Cortex of kidney (tissue), 1 donor: ENCODE data around the gene RUSC1.
A peak's percentile ranks its signal among the peaks of the same experiment; 100 is the strongest.
"Not testable (repeated sequence)": the region's sequence is repeated elsewhere in the genome, so short reads cannot be mapped to it uniquely, and the experiment has no call there.

ENCODE experiments used
- DNase-seq: peaks from one replicate; lab custom pipeline; 2025; lab: John Stamatoyannopoulos, UW

RUSC1 gene

DNA sequence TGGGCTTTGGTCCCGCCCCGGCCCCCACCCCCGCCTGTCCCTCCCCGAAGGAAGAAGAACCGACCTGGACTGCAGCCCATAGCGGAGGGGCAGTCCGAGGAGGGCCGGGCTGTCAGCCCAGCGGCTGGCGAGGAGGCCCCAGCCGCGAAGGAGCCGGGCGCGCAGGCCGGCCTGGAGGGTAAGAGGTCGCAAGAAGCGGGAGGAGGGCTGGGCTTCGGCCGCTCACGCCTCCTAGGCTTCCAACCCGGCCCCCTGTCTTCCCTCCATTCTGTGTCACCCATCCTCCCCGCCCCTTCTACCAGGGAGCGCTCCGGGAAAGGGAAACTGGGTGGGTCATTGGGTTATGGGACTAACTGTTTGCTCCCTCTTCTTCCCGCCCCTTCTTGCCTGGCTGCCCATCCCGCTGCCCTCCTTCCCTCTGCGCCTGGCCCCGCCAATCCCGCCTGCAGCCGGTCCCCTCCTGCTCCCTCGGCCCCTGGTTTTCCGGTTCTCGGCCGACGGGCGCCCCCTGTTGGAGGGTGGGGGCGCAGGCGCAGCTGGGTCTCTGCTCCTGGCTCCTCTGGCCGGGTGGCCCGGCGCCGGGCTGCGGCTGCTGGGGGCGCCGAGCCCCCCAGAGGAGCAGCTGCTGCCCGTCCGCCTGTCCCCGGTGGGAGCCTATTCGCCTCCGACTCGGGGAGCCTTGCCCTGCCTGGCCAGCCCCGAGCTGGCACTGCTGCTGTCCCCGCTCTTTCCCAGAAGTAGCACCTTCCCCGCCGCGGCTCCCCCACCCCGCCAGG lies 2.4 kb downstream of the RUSC1 start:
- peak; percentile 61 for DNase-seq

DNA sequence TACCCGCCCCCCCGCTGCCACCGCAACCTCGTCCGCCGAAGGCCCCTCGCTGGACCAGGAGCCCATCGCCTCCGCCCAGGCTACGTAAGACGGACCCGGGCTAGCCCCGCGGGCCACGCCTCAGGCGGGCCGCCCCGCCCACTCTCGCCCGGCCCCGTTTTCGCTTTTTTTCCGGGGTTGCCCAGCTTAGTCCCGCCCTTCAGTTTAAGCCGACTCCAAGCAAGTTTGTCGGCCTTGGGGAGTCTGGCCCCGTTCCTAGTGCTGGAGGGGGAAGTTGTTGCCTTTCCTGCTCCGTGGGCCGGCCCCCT lies 3.0 kb downstream of the RUSC1 start:
- no peak for DNase-seq

DNA sequence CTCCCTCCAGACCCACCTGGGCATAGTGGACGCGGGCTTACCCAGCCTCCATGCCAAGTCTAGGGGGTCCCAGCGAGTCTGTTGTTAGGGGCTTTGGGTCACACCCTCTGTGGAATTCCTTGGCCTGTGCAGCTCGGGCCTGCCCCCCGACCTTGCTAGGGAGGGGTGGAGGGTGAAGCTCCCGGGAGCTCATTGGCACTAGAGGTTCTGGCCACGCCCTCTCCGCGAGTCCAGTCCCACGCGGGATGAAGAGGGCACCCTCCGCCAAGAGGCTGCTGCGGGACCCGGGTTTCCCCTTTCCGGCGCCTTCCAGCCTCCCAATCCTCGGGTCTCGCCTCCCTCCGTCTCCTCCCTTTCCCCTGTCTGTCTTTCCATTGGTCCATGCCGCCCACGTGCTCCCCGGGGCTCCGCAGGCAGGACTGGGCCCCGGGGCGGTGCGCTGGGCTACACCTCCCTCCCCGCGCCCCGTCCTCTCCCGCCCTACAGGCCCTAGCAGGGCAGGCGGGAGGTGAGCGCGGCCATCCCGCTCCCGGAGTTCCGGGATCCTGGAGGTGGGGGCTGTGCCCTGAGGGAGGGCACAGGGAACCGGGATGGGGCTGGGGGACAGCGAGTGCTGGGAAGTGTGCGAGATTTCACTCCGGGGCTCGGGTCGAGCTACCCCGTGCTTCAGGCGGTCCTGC lies 3.5 kb downstream of the RUSC1 start:
- no peak for DNase-seq

DNA sequence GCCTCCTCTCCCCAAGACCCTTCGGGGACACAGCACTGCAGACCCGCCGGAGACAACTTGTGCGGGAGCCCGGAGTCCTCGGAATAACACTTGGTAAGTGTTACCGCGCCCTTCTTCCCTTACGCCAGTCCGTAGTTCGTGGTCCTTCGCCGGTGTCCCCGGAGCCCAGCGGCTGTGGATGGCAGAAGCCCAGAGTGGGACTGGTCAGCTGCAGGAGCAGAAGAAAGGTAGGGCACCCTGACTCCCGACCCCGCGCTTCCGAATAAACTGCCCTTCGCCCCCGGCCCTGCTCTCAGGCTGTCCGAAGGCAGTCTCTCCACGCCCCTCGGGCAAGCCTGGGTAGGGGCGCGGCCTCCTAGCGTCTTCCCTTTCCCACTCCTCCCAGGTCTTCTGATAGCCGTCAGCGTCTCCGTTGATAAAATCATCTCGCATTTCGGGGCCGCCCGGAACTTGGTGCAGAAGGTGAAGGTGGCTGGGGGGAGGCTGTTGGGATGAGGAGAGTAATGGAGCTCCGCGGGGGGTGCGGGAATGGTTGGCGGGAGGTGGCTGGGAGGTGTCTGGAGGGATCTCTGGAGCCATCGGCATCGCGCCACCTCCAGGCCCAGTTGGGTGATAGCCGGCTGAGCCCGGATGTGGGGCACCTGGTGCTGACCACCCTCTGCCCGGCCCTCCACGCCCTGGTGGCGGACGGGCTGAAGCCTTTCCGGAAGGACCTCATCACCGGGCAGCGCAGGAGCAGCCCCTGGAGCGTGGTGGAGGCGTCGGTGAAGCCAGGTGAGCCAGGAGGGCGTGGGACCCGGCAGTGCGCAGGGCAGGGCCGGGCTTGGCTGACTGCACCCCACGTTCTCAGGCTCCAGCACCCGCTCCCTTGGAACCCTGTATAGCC lies 4.3 kb downstream of the RUSC1 start:
- no peak for DNase-seq

DNA sequence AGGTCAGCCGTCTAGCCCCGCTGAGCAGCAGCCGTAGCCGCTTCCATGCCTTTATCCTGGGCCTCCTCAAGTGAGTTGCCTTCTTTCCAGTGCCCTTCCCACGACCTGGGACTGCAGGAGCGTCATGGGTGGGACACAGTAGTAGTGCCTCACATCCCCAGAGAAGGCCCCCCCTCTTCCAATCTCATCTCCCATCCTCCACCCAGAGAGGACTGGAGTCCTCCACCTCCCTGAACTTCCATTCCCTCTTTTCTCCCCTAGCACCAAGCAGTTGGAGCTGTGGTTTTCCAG lies 4.9 kb downstream of the RUSC1 start:
- DNase-seq = no peak

DNA sequence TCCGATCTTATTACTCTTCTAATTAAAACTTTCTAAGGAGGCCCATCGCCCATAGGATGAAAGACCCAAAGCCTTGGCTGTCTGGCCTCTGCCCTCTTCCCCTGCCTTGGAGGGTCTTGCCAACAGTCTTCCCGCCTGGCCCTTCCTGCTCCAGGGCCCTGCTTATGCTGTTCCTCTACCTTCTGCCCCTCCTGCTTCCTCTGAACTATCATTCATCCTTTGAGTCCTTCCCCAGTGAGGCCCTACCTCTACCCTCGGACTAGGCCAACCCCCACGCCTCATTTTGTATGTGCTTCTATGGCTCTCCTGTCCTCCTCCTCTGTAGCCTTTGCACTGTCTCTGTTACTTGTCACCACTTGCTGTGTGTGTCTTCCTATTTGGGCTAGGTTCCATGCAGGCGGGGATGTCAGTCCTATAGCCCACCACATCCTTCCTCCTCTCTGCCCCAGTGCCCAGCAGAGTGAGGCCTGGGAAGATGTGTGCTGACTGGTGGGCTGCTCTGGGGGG lies 5.4 kb downstream of the RUSC1 start:
- no peak for DNase-seq

DNA sequence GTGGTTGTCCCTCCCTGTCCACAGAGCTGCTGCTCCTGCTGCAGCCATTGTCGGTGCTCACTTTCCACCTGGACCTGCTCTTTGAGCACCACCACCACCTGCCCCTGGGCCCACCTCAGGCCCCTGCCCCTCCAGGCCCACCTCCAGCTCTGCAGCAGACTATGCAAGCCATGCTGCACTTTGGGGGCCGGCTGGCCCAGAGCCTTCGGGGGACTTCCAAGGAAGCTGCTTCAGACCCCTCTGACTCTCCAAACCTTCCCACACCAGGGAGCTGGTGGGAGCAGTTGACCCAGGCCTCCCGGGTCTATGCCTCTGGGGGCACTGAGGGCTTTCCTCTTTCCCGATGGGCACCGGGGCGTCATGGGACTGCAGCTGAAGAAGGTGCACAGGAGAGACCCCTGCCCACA lies 5.9 kb downstream of the RUSC1 start:
- DNase-seq = no peak

DNA sequence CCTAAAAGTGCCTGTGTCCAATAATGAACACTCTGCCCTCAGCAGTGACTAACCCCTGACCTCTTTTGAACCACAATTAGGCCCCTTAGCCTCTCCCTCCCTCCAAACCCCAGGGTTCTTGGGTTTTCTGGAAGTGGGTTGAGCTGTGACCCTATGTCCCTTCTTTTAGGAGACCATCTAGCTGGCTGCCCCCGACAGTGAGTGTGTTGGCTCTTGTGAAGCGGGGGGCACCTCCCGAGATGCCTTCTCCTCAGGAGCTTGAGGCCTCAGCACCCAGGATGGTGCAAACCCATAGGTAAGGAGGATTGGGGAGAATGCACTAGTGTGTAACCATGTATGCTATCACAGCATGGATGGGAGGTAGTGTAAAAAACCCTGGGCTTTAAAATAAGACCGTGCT lies 7.3 kb downstream of the RUSC1 start:
- DNase-seq = no peak

DNA sequence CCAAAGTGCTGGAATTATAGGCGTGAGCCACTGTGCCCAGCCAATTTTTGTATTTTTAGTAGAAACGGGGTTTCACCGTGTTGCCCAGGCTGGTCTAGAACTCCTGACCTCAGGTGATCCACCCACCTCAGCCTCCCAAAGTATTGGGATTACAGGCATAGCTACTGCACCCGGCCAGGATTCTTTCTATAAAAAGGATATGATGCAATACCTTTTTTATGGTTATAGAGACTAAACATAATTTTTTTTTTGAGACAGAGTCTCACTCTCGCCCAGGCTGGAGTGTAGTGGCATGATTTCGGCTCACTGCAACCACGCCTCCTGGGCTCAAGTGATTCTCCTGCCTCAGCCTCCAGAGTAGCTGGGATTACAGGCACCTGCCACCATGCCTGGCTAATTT lies 8.2 kb downstream of the RUSC1 start:
- not testable (repeated sequence) for DNase-seq

DNA sequence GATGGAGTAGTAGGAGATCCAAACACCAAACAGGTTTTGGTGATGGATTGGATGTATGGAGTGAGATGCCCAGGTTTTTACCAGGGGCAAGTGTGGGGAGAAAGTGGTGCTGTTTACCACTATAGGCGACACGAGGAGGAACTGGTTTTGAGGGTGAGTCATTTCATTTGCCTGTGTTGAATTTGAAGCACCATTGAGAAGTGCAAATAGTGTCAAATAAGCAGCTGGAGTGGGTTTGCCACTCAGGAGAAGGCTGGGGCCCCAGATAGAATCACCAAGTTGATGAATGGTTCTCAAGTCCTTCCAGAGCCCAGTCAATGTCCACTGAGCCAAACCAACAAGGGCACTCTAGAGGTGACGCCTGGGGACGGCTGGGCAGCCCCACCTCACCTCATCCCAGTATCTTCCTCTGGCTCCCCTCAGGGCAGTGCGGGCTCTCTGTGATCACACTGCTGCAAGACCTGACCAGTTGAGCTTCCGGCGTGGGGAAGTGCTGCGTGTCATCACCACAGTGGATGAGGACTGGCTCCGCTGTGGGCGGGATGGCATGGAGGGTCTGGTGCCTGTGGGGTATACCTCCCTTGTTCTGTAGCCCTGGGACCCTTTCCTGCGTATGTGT lies 9.4 kb downstream of the RUSC1 start:
- DNase-seq = no peak

DNA sequence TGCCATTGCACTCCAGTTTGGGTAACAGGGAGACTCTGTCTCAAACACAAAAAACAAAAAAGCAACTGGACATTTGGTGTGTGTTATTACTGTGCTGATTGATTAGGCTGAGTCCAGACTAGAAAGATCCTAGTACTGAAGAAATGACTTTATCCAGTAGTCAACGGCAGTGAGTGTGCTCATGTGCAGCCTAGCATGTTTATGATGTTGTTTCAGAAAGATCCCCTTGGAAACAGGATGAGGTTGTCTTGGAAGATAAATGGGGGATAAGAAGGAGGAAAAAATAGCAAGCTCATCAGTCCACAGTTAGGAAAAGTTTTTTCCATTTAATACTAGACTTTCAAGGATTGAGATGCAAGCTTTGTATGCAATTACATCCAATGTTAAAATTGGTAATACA lies 14.3 kb downstream of the RUSC1 start:
- no peak for DNase-seq

DNA sequence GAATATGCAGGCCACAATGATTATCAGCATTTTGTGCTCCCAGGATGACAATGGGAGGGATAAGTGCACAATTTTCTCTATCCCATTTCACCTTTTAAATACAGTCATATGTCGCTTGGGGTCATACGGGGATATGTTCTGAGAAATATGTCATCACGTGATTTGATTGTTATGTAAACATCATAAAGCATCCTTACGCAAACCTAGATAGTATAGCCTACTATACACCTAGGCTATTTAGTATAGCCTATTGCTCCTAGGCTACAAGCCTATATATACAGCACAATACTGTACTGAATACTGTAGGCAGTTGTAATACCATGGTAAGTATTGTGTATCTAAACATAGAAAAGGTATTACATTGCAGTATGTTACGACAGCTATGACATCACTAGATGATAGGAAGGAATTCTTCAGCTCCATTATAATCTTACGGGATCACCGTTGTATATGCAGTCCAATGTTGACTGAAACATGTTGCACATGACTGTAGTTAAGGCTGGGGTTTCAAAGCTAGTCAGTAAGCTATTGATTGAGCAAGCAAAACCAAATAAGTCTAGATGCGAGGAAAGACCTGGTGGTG lies 18.9 kb downstream of the RUSC1 start:
- DNase-seq = no peak

DNA sequence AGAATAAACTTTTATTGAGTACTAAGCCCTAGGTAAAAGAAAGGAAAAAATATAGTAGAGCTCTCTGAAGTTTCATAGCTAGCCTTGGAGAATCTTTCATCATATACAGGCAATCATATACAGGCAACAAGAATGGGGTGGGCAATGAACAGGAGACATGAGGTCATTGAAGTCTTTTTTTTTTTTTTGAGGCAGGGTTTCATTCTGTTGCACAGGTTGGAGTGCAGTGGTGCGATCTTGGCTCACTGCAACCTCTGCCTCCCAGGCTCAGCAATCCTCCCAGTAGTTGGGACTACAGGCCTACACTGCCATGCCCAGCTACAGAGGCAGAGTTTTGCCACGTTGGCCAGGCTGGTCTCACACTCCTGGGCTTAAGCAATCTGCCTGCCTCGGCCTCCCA lies 22.1 kb downstream of the RUSC1 start:
- no peak for DNase-seq

DNA sequence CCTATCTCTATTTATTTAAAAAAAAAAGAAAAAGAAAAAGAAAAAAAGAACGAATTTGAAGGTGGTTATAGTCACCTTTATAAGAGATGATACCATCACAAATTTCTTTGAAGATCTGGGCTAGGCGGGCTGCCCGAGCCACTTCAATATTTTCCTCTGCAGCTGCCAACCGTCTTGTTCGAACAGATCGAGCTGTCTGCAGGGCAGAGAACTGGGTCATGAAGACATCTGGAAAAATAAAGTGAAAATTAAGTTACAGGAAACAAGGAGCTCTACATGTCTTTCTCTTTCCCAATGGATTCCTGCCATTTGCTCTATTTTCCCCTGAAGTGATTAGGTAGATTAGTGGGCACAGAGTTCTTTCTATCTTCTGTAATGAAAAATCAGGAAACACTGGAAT lies 31.9 kb downstream of the RUSC1 start:
- DNase-seq = no peak

DNA sequence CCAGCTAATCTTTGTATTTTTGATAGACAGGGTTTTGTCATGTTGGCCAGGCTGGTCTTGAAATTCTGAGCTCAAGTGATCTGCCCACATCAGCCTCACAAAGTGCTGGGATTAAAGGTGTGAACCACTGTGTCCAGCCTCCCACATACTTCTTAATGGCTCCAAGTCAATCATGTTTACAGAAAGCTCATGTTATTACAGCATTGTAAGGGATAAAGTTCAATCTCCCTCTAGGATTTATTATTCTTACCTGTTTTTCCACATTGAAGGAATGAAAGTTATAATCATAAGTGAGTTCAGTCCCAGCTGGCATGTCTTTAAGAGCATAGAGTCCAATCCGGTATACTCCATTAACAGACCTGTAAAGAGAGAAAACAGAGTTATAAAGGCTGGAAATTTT lies 39.4 kb downstream of the RUSC1 start:
- no peak for DNase-seq

DNA sequence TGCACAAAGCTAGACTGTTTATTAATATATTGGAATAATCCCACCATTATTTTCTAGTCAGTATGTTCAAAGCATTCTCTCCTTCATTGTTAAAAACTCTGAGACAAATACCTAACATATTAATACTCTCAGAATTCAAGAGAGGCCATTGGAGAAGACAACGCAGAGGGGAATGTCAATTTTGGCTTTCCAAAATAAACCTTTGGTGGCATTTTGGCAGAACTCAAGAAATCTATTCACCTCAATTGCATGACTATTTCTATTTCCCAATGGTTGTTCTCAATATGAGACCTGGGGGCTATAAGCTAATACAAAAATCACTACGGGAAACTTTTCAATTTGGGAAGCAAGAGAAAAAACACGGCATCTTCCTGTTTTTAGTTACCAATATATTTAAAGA lies 58.5 kb downstream of the RUSC1 start:
- no peak for DNase-seq

DNA sequence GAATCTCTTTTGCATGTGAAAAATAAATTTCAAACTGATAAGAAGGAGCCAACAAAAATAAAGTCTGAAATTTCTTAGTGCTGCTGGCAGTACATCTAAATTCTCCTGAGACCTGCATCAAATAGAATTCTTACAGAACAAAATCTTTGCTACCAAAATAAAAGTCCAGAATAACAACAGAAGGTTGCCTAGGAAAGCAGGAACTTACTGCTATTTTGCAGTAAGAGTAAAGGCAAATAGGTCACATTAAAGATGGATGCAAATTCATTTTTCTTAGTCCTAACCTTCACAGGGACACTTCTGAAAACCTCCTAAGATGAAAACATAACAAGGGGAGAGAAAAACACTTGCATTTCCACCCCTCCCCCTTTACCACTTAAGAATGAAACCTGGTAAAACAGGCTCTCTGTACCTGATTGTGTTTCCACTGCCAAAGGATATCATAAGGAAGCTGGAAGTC lies 59.0 kb downstream of the RUSC1 start:
- no peak for DNase-seq
